GM21367 (cell line): ENCODE data around the gene HMCES.
"Not testable (repeated sequence)": the region's sequence is repeated elsewhere in the genome, so short reads cannot be mapped to it uniquely, and the experiment has no call there.

ENCODE experiments used
- ATAC-seq: cut with Tn5 transposase; IDR thresholded peaks from one replicate; pipeline ENCODE4 v1.9.1; 2021; ENCODE audit not compliant: unreplicated experiment

Gene HMCES

DNA sequence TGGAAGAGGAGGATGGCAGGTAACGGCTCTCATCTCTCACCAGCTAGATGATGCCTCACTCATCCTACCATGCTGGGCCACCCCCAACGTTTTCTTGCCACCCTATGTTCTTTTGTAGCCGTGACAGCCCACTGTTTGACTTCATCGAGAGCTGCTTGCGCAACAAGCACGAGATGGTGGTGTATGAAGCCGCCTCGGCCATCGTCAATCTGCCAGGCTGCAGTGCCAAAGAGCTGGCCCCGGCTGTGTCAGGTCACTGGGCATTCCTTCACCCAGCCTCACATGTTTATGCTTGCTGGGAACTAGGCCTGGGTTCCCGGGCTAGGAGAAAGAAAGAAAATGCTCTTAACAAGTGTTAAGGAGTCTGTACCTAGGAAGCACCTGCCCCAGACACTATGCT is 21.1 kb upstream of the HMCES start:
- no peak for ATAC-seq

DNA sequence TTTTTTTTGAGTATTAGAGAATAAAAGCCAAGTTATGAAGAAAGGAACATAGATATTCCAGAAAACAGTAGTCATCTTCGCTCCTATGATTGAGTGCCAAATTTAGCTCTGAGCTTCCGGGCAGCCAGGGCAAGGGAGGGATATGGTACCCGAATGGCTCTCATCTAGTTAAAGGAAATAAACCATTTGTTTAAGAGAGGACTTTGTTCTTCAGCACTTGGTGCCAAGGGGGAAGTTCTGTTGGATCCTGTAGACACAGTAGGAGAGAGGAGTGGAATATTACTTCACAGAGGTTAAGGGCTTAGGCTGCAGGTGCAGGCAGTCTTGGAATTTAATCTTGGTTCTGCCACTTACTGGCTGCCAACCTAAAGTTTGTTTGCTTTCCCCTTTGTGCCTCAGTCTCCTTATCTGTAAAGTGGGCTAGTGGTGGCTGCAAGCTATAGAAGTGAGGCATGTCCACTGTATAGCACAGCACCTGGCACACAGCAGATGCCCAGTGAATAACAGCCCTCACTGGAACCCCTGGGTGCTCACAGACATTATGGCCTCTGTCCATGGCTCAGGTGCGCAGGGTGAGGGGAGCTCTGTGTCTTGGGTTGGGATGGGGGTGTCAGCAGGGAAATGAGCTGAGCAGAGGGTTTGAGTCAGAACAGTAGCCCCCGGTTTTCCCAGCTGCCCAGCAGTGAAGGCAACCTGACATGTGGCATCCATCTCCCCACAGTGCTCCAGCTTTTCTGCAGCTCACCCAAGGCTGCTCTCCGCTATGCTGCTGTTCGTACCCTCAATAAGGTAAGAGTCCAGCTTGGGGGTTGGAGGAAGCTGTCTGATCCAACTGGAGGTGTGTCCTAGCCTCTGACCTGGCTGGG is 18.8 kb upstream of the HMCES start:
- ATAC-seq = no peak

DNA sequence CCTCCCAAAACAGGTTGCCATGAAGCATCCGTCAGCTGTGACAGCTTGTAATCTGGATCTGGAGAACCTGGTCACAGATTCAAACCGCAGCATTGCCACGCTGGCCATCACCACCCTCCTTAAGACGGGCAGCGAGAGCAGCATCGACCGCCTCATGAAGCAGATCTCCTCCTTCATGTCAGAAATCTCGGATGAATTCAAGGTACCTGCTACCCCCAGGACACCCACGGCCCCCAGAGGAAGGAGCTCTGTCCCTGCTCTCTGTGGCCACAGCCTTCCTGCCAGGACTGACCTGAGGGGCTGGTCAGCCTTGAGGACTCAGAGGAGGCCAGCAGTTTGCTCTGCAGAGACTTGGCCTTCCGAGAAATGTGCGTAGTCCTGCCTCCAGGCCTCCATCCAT is 18.1 kb upstream of the HMCES start:
- no peak for ATAC-seq

DNA sequence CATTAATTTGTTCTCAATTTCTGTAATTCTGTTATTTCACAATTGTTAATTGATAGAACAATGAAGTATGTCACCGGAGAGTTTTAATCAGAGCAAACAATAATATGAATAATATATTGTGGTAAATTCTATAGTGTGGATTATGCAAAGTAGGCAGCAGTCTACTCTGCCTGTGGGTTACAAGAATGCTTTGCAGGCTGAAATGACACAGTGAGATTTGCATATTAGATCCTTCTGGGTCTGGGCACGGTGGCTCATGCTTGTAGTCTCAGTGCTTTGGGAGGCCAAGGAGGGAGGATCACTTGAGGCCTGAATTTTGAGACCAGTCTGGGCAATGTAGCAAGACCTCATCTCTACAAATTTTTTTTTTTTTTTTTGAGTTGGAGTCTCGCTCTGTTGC is 16.8 kb upstream of the HMCES start:
- no peak for ATAC-seq

DNA sequence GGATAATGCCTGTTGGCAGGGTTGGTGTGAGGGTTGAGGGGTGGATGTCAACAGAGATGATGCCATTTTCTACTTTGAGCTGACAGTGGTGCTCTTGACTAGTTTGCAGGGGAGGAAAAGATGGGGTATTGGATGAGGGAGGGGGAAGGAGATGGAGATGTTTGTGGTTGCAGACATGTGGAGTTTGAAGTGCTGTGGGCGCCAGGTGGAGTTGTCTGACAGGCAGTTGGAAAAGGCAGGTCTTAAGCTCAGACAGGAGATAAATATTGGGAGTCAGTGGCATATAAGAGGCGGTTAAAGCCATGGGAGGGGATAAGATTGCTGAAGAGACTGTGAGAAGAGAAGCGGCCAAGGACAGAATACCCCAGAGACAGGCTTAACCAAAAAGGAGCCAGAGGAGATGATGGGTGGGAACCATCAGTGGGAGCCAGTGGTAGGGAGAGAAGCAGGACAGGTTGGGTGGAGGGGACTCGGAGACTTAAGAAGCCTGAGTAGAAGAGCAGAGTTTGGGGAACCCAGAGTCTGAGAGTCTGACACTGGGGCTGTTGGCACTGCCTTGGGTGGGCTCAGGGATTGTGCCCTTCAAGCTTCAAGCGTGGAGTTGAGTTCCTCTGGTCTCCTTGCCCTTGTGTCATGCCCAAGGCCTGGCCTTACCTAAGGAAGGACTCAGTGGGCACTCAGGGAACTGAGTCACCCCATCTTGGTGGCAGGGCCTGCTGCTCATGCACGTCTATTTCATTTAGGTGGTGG is 15.3 kb upstream of the HMCES start:
- no peak for ATAC-seq

DNA sequence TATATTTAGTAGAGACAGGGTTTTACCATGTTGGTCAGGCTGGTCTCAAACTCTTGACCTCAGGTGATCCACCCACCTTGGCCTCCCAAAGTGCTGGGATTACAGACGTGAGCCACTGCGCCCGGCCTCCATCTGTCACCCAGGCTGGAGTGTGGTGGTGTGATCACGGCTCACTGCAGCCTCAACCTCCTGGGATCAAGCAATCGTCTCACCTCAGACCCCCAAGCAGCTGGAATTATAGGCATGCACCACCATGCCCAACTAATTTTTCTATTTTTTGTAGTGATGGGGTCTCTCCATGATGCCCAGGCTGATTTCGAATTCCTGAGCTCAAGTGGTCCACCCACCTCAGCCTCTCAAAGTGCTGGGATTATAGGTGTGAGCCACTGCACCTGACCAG is 13.7 kb upstream of the HMCES start:
- ATAC-seq = not testable (repeated sequence)

DNA sequence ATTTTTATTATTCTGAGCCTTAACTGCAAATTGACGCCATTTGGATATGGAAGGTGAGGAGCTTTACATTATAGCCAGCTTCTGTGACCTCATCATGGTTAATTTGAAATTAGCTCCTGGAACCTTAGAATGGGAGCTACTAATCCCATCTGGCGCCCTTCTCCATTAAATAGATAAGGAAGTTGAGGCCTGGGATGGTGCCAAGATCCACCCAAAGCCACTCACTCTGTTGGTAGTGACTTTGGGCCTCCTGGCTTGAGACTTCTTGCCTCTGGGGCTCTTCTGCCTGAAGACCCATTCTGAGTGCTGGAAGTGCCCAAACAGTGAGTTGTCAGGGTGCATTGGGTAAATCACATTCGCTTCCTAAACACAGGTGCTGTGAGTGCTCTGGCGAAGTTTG is 12.0 kb upstream of the HMCES start:
- no peak for ATAC-seq

DNA sequence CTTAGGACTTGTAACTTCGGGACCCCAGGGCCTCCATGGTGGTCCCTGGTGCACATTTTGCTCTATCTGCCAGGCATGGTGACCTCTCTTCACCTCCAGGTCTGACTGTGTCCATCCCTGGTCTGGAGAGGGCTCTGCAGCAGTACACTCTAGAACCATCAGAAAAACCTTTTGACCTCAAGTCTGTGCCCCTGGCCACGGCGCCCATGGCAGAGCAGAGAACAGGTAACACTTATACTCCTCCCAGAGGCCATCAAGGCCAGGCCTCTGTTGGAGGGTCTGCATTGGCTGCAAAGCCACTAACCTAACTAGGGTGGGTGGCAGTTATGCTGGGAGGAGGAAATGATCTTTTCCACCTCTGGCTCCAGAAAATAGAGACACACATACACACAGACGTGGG is 10.3 kb upstream of the HMCES start:
- ATAC-seq = no peak

DNA sequence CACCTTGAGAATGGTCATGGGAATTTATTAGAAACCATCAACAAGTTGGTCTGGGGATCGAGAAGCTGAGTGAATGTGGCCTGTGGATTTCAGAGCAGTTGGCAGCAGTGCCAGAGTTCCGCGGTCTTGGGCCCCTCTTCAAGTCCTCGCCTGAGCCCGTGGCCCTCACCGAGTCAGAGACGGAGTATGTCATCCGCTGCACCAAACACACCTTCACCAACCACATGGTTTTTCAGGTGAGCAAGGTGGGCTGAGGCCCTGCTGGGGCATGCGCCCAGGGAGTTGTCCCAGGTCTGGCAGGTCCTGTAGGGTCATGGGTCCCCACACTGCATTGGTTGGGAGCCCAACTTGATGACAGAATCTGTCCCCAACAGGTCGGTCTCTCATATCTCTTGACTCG is 7.0 kb upstream of the HMCES start:
- no peak for ATAC-seq

DNA sequence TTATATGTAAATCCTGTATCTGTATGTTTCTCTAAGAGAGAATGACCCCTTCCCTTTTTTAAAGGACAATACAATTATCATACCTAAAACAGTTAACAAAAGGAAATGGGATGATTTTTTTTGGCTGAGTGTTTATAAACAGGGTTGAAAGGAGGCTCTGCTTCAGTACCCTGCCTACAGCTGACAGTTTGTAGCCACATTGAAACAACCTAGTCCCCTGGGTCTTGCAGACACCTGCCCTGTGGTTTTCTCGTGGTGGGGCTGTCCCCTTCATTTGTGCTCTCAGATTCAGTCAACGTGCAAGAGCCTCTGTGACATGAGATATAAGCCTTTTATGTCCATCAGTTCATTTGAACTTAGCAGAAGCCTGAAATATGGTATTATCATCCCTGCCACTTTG is 2.3 kb upstream of the HMCES start:
- ATAC-seq = peak; percentile 81

DNA sequence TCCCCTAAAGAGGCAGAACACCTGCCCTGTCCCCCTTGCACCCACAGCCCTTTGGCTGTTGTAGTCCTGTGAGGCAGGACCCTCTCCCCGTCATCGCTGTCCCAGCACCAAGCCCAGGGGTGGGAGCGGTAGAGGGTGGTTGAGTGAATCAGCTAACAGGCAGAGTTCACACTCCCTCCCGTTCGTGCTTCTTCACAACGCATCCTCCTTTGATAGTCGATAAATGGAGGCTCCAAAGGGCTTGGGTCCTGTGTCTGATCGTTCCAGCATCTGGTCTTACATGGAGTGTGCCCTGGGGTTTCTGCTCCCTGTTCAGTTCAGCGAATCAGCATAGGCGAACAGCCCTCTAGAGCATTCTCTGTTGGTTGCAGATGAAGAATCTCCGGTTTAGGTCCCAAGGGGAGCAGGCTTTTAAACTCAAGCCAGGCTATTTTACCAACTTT is 820 bp upstream of the HMCES start:
- ATAC-seq = no peak

DNA sequence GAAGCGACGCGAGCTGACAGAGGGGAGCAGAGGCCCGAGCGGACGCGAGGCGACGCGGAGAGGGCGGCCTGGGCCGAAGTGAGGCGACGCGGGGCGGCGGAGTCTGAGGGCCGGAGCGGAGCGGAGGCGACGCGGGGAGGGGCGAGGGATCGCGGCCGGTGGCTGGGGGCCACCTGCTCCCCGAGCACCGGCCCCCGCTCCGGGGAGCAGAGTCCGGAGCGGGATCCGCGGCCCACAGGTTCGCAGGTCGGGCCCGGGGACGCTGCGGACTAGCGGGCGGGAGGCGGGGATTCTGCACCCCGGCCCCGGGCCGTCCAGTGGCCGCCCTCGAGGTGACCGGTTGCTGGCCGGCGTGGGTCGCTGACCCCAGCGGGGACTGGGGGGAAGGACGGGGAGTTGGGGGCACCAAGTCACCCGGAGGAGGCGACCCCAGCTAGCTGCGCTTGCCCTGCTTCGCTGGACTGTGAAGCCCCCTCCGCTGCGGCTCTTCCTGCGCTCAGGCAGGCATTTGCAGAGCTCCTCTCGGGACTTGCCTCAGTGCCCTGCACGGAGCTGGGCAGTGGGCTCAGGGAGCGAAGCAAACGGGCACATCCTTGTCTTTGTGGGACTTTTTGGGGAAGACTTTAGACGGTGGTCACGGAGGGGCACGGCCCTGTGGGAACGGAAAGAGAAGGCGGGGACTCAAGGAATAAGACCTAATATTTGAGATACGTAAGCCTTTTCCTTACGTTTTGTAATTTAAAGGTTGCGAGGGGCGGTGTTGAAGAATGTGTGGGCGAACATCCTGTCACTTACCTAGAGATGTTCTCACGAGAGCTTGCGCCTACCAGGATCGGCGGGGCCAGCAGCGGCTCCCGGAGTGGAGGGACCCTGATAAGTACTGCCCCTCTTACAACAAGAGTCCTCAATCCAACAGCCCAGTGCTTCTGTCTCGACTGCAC is 566 bp downstream of the HMCES start:
- ATAC-seq = no peak

DNA sequence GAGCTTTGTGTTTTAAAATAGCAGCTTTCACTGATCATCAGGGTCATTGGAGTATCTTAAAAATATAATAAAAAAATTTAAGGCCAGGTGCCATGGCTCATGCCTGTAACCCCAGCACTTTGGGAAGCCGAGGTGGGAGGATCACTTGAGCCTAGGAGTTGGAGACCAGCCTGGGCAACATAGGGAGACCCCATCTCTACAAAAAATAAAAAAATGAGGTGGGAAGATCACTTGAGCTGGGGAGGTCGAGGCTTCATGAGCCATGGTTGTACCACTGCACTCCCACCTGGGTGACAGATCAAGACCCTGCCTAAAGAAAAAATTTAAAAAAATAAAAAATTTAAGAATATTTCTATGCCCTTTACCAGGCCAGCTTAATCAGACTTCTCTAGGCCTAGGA is 1.5 kb downstream of the HMCES start:
- ATAC-seq = no peak

DNA sequence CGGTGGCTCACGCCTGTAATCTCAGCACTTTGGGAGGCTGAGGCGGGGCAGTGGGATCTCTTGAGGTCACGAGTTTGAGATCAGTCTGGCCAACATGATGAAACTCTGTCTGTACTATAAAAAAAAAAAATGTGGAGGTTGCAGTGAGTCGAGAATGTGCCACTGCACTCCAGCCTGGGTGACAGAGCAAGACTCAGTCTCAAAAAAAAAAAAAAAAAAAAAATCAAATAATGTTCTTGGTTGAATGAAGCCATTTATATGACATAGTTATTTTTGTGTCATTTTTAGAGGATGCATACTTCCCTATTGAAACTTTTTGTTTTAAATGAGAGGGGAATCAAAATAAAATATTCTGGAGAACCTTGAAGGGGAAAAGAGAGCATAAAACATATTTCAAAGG is 3.1 kb downstream of the HMCES start:
- ATAC-seq = no peak

DNA sequence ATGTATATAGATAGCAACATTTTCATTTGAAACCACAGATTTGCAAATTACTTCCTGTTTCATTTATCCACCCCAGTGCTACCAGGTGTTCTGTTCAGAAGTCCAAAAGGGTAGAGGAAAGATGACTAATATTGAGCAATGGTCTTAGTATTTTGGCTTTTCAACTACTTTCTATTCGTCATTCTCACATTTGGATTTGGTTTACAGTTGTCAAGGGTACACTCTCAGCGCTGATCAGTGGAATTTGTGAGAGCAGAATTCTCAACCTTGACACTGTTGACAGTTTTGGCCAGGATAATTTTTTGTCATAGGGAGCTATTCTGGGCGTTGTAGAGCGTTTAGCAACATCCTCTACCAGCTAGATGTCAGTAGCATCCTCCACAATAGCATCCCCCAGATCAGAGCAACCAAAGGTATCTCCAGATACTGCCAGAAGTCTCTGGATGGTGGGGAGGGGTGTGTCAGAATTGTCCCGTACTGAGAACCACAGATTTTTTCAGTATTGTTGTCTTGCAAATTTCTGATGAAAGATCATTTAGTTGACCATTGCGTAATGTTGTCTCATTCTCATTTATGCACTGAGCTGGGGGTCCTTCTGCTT is 4.2 kb downstream of the HMCES start:
- peak; percentile 69 for ATAC-seq

DNA sequence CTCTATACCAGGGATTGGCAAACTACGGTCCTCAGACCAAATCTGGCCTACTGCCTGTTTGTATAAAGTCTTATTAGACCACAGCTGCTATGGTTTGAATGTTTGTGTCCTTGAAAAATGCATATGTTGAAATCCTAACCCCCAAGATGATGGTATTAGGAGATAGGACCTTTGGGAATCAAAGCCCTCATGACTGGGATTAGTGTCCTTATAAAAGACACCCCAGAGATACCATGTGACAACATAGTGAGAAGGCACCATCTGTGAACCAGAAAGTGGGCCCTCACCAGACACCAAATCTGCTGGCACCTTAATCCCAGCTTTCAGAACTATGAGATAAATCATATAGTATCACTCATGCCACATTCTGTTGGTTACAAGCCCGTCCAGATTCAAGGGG is 7.4 kb downstream of the HMCES start:
- ATAC-seq = no peak

DNA sequence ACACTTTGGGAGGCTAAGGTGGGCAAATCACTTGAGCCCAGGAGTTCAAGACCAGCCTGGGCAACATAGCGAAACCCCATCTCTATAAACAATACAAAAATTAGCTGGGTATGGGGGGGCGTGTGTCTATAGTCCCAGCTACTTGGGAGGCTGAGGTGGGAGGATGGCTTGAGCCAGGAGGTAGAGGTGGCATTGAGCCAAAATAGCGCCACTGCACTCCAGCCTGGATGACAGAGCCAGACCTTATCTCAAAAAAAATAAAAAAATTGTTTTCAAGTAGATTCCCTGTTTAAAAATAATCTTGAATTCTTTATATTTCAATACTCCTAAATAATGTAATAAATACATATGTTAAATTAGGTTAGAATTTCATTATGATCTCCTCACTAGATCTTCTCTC is 9.8 kb downstream of the HMCES start:
- no peak for ATAC-seq

DNA sequence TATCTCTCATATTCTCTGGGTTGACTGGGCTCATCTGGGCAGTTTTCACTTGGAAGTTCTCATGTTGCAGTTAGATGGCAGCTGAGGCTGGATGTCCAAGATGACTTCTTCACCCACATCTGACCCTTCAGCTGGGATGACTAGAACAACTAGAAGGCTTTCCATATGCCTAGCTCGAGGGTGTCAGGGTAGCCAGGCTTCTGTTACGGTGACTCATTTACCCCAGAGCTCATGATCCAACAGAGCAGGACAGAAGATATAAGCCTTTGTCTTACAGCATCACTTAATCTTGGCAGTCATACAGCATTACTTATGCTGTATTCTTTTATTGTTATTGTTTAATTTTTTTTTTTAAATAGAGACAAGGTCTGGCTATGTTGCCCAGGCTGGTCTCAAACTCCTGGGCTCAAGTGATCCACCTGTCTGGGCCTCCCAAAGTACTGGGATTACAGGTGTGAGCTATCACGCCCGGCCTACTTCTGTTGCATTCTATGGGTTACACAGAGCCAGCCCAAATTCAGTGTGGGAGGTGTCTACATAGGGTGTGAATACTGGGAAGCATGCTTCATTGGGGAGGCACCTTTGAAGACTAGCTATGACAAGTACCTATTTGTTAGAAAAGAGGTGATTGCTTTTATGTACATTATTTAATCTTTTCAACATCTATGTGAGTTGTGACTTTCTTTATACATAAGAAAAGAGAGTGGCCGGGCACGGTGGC is 10.7 kb downstream of the HMCES start:
- ATAC-seq = no peak

DNA sequence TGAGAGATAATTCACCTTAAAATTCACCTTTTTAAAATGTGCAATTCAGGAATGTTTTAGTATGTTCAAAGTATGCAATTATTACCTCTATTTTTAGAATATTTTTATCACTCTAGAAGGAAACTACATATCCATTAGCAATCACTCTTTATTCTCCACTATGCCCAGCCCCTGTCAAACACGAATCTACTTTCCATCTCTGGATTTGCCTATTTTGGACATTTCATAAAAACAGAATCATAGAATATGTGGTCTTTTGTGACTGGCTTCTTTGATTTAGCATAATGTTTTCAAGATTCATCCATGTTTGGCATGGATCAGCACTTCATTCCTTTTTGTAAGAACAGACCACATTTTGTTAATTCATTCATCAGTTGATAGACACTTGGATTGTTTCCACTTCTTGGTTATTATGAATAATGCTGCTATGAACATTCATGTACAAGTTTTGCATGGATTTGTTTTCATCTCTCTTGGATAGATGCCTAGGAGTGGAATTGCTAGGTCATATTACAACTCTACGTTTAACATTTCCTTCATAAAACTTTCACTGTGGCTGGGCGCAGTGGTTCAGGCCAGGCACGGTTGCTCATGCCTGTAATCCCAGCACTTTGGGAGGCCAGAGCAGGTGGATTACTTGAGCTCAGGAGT is 12.7 kb downstream of the HMCES start:
- ATAC-seq = no peak

DNA sequence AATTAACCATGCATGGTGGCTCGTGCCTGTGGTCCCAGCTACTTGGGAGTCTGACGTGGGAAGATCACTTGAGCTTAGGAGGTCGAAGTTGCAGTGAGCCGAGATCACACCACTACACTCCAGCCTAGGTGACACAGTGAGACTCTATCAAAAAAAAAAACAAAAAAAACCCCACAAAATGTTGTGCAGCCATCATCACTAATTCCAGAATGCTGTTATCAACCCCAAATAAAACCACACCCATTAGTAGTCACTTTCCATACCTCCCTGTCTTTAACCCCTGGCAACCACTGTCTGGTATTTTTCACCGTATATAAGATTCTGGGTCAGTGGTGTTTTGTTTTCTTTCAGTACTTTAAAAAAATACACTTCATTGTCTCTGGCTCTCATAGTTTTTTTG is 16.6 kb downstream of the HMCES start:
- ATAC-seq = no peak
